HCT116 (cell line): ENCODE measurements around the gene RYR3. TPM values are rescaled to one million over a fixed set of nuclear protein-coding genes. Genes with fewer than 3 reads are reported as not detected.

Experiments used
- ATAC-seq: fragments of 200-7000 bp; cut with Tn5 transposase; 2 replicates; pipeline ENCODE4 v1.9.1; 2020; ENCODE audit warnings: mild to moderate bottlenecking, moderate library complexity
- BruUV-seq: library from RNA; stranded (reverse); fragments of 400-500 nt; replicated peaks from 2 replicates; lab custom pipeline; 2021; lab: Mats Ljungman, UMichigan
- CTCF ChIA-PET: fragments of 300-600 bp; sonication (Branson Sonifier 250); formaldehyde crosslinking; loops from one replicate; lab custom pipeline; 2021; ENCODE audit warnings: antibody characterized with exemption; lab: Charles Lee
- POLR2A ChIA-PET: fragments of 300-600, 350-600 bp; sonication (Branson Sonifier 250); formaldehyde crosslinking; loops from one replicate; lab custom pipeline; 2021; ENCODE audit warnings: antibody characterized with exemption; lab: Charles Lee
- RAD21 ChIA-PET, 2 experiments: fragments of 300-600 bp; sonication (Branson Sonifier 250); formaldehyde crosslinking; loops; one replicate each; lab custom pipeline; 2023; ENCODE audit warnings: low total read pairs in 2 of 2; ENCODE audit not compliant: uncharacterized antibody in 2 of 2, unreplicated experiment in 2 of 2, low non-redundant PET in 1 of 2; lab: Charles Lee
- DNase-seq: peaks from one replicate; pipeline ENCODE4 v3.0.0-alpha.2; 2010; ENCODE audit warnings: low read depth, low spot score
- H2AFZ ChIP-seq: fragments of 200-600 bp; shearing (Covaris generic), sonication (generic); 2 replicates; pipeline ENCODE4 v1.6.1; 2017; ENCODE audit warnings: low read depth, mixed run types, mixed read lengths, antibody characterized with exemption, low read length; ENCODE audit not compliant: poor library complexity, severe bottlenecking
- H3K27ac ChIP-seq: 2 replicates; pipeline ENCODE4 v1.5.1; 2012; ENCODE audit warnings: low read depth, low read length
- H3K27me3 ChIP-seq: fragments of 200-600 bp; sonication (generic); 2 replicates; pipeline ENCODE4 v1.6.1; 2016; ENCODE audit warnings: mixed run types, low read length, mixed read lengths; ENCODE audit not compliant: insufficient read depth
- H3K36me3 ChIP-seq, 2 experiments: fragments of 200-500 bp in 1 of 2; fragments of 200-600 bp in 1 of 2; sonication (Bioruptor generic) in 1 of 2; sonication (generic) in 1 of 2; 2 replicates each; pipeline versions ENCODE4 v1.5.1 to v1.6.1; 2014 to 2016; ENCODE audit warnings: low read length in 2 of 2, inconsistent platforms in 1 of 2, mixed read lengths in 1 of 2, mixed run types in 1 of 2; ENCODE audit not compliant: insufficient read depth in 2 of 2, control insufficient read depth in 1 of 2
- H3K4me1 ChIP-seq, 2 experiments: fragments of 200-600 bp in 1 of 2; sonication (generic) in 1 of 2; 2 replicates each; pipeline versions ENCODE4 v1.5.1 to v1.6.1; 2012 to 2017; ENCODE audit warnings: low read length in 2 of 2, inconsistent platforms in 1 of 2, mild to moderate bottlenecking in 1 of 2, mixed read lengths in 1 of 2, mixed run types in 1 of 2, moderate library complexity in 1 of 2; ENCODE audit not compliant: insufficient read depth in 2 of 2, control insufficient read depth in 1 of 2
- H3K4me2 ChIP-seq: fragments of 200-600 bp; sonication (generic); 2 replicates; pipeline ENCODE4 v1.6.1; 2017; ENCODE audit warnings: mixed run types, low read length, mixed read lengths
- H3K4me3 ChIP-seq, 2 experiments: fragments of 200-600 bp in 1 of 2; sonication (generic) in 1 of 2; replicated peaks in 1 of 2; 2 replicates each; pipeline ENCODE4 v1.5.1; 2011 to 2016; ENCODE audit warnings: low read length in 2 of 2, control low read depth in 1 of 2, low read depth in 1 of 2, mild to moderate bottlenecking in 1 of 2, mixed read lengths in 1 of 2, mixed run types in 1 of 2
- H3K79me2 ChIP-seq: fragments of 200-600 bp; sonication (generic); 2 replicates; pipeline ENCODE4 v1.6.1; 2017; ENCODE audit warnings: mild to moderate bottlenecking, mixed run types, low read length, moderate library complexity, mixed read lengths; ENCODE audit not compliant: insufficient read depth
- H3K9ac ChIP-seq: fragments of 200-600 bp; sonication (generic); 2 replicates; pipeline ENCODE4 v1.6.1; 2016; ENCODE audit warnings: low read length, mixed read lengths
- H3K9me2 ChIP-seq: fragments of 200-600 bp; sonication (generic), shearing (Covaris generic); 2 replicates; pipeline ENCODE4 v1.6.1; 2017; ENCODE audit warnings: mixed run types, mild to moderate bottlenecking, moderate library complexity; ENCODE audit not compliant: insufficient read depth
- H3K9me3 ChIP-seq, 2 experiments: fragments of 200-500 bp in 1 of 2; fragments of 200-600 bp in 1 of 2; sonication (Bioruptor generic) in 1 of 2; sonication (generic) in 1 of 2; 2 replicates each; pipeline ENCODE4 v1.6.1; 2014 to 2017; ENCODE audit warnings: low read length in 2 of 2, mixed read lengths in 2 of 2, inconsistent platforms in 1 of 2, low read depth in 1 of 2, mild to moderate bottlenecking in 1 of 2, mixed run types in 1 of 2, moderate library complexity in 1 of 2; ENCODE audit not compliant: control insufficient read depth in 1 of 2, insufficient read depth in 1 of 2
- H4K20me1 ChIP-seq: fragments of 200-600 bp; sonication (generic), shearing (Covaris generic); 2 replicates; pipeline ENCODE4 v1.6.1; 2017; ENCODE audit warnings: mixed run types, mild to moderate bottlenecking, moderate library complexity; ENCODE audit not compliant: insufficient read depth
- CBX3 ChIP-seq: IDR thresholded peaks from 2 replicates; pipeline ENCODE4 v1.6.1; 2012; ENCODE audit warnings: low read depth
- EZH2 ChIP-seq: fragments of 200-600 bp; sonication (generic); IDR thresholded peaks from 2 replicates; pipeline ENCODE4 v1.6.1; 2017; ENCODE audit warnings: antibody characterized with exemption, mixed run types
- EZH2phosphoT487 ChIP-seq: fragments of 200-600 bp; IDR thresholded peaks from 2 replicates; pipeline ENCODE4 v1.6.1; 2018; ENCODE audit warnings: antibody characterized with exemption, borderline replicate concordance
- FOSL1 ChIP-seq: IDR thresholded peaks from 2 replicates; pipeline ENCODE4 v1.6.1; 2012; ENCODE audit warnings: low read depth
- JUND ChIP-seq: IDR thresholded peaks from 2 replicates; pipeline ENCODE4 v1.6.1; 2012
- POLR2A ChIP-seq: IDR thresholded peaks from 2 replicates; pipeline ENCODE4 v1.7.0; 2011; ENCODE audit warnings: borderline replicate concordance; ENCODE audit not compliant: insufficient read depth, insufficient read length; ENCODE audit errors: extremely low read depth
- REST ChIP-seq: IDR thresholded peaks from 2 replicates; pipeline ENCODE4 v1.6.1; 2012; ENCODE audit warnings: low read depth
- SRF ChIP-seq: IDR thresholded peaks from 2 replicates; pipeline ENCODE4 v1.6.1; 2012; ENCODE audit warnings: low read depth
- TCF7L2 ChIP-seq: IDR thresholded peaks from 2 replicates; pipeline ENCODE4 v1.7.0; 2011; ENCODE audit warnings: borderline replicate concordance, inconsistent platforms; ENCODE audit not compliant: insufficient read depth, insufficient read length; ENCODE audit errors: extremely low read depth
- YY1 ChIP-seq: IDR thresholded peaks from 2 replicates; pipeline ENCODE4 v1.6.1; 2011; ENCODE audit warnings: low read length, low read depth, moderate library complexity, mild to moderate bottlenecking; ENCODE audit not compliant: insufficient replicate concordance; ENCODE audit errors: extremely low read depth
- ZBTB33 ChIP-seq: IDR thresholded peaks from 2 replicates; pipeline ENCODE4 v1.6.1; 2011; ENCODE audit warnings: mild to moderate bottlenecking, low read length, moderate library complexity; ENCODE audit not compliant: insufficient replicate concordance; ENCODE audit errors: extremely low read depth
- ZFX ChIP-seq: fragments of 450-650 bp; IDR thresholded peaks from 2 replicates; pipeline ENCODE4 v1.6.1; 2017
- intact Hi-C: fragments of 100-400 bp; cut with micrococcal nuclease; formaldehyde crosslinking; loops from 2 replicates; pipeline ENCODE4 v1.10.0; 2022
- total RNA-seq: library from RNA; stranded (reverse); gene quantifications from one replicate; pipeline ENCODE4 v1.2.1, GENCODE V29; 2021; ENCODE audit not compliant: unreplicated experiment
- TF ChIP-seq, protein P1 (sequence below): IDR thresholded peaks from 2 replicates; pipeline ENCODE4 v1.6.1; 2012

The RYR3 gene
- total RNA-seq, 1 experiment from 2014 or later = not detected

- no peaks in the 10 kb centered on the region for H3K27me3 ChIP-seq
- H3K9ac ChIP-seq = no peak overlapping the region
- no peaks in the 10 kb centered on the region for H3K36me3 ChIP-seq
- ChIA-PET POLR2A (no interaction called here), RAD21 (no interaction called here), CTCF (interaction anchor here (1.2 to 2.9 kb wide), 3 partner anchors 10 to 418 kb away, joined by 3 to 16 read pairs (median 3); no protein-coding TSS in a partner anchor)
- TF ChIP-seq TCF7L2 (no peak), SRF (no peak)
- TF ChIP-seq, protein P1, sequence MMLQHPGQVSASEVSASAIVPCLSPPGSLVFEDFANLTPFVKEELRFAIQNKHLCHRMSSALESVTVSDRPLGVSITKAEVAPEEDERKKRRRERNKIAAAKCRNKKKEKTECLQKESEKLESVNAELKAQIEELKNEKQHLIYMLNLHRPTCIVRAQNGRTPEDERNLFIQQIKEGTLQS = no peak
- DNase-seq (no peak), ATAC-seq (no peak)
- no peak overlapping the region for H3K4me2 ChIP-seq
- H3K4me3 ChIP-seq = no peak overlapping the region
- H3K9me2 ChIP-seq = no peaks in the 10 kb centered on the region
- H3K4me1 ChIP-seq = peaks cover 15 to 18% of the 10 kb centered on the region in 2 experiments
- no peaks in the 10 kb centered on the region for H4K20me1 ChIP-seq
- H2AFZ ChIP-seq = no peak overlapping the region
- BruUV-seq = no TSS peak
- intact Hi-C loops = loop anchor here (10.0 kb wide), 1 partner anchor 408 kb away; no protein-coding TSS in a partner anchor
- H3K9me3 ChIP-seq = no peaks in the 10 kb centered on the region
- H3K27ac ChIP-seq = no peak overlapping the region
- H3K79me2 ChIP-seq = no peaks in the 10 kb centered on the region
Measured at GRCh38 chr15:33282226-33283020, 28.3 kb upstream of the RYR3 start.

- Histone ChIP-seq H3K4me1 (peaks cover 12 to 14% of the 10 kb centered on the region in 2 experiments), H3K9ac (no peak overlapping the region), H3K4me3 (no peak overlapping the region), H3K27ac (no peak overlapping the region), H3K9me2 (no peaks in the 10 kb centered on the region), H3K27me3 (no peaks in the 10 kb centered on the region), H3K9me3 (no peaks in the 10 kb centered on the region), H3K36me3 (no peaks in the 10 kb centered on the region), H3K4me2 (no peak overlapping the region), H2AFZ (no peak overlapping the region), H3K79me2 (no peaks in the 10 kb centered on the region), H4K20me1 (no peaks in the 10 kb centered on the region)
- DNase-seq = no peak
- CTCF ChIA-PET = interaction anchor here (1.0 to 1.2 kb wide), 2 partner anchors 9 to 417 kb away, joined by 3 to 6 read pairs; no protein-coding TSS in a partner anchor
- intact Hi-C loops = loop anchor here (10.0 kb wide), 1 partner anchor 409 kb away; no protein-coding TSS in a partner anchor
- RAD21 ChIA-PET = interaction anchor here (0.6 to 0.7 kb wide), 3 partner anchors 12 to 80 kb away, joined by 3 to 4 read pairs (median 3); no protein-coding TSS in a partner anchor
- ATAC-seq = no peak
- no TSS peak for BruUV-seq
- POLR2A ChIA-PET = no interaction called here
- TF ChIP-seq ZFX (no peak), JUND (no peak), POLR2A (no peak), SRF (no peak), EZH2 (no peak), EZH2phosphoT487 (no peak), YY1 (no peak), FOSL1 (no peak), ZBTB33 (no peak), REST (no peak), CBX3 (no peak)
Measured at GRCh38 chr15:33283576-33283975, 27.2 kb upstream of the RYR3 start.
